ENCODE results near the gene PABPN1L. TPM values are rescaled to one million over a fixed set of nuclear protein-coding genes. Genes with fewer than 3 reads are reported as not detected.
"Not testable (repeated sequence)": the region's sequence is repeated elsewhere in the genome, so short reads cannot be mapped to it uniquely, and the experiment has no call there.

The PABPN1L gene
- total RNA-seq, 1 donor: not detected

GRCh38 chr16:88827727-88828126 lies 38.7 kb downstream of the PABPN1L start:
- H3K4me1 ChIP-seq (ENCODE audit: insufficient read depth, low read length): no peaks in the 10 kb centered on the region
- no peaks in the 10 kb centered on the region for H3K9me3 ChIP-seq (ENCODE audit: low read depth, low read length)
- no peaks in the 10 kb centered on the region for H3K27me3 ChIP-seq (ENCODE audit: insufficient read depth, low read length)
- H3K4me3 ChIP-seq (ENCODE audit: low read length): no peak overlapping the region

- no peaks in the 10 kb centered on the region for H3K4me1 ChIP-seq (ENCODE audit: insufficient read depth, low read length)
These were observed 40.2 kb downstream of the PABPN1L start for GRCh38 chr16:88826070-88826840.

GRCh38 chr16:88825146-88825545 lies 41.3 kb downstream of the PABPN1L start:
- Histone ChIP-seq H3K4me1 (ENCODE audit: insufficient read depth, low read length) (no peaks in the 10 kb centered on the region), H3K4me3 (ENCODE audit: low read length) (no peak overlapping the region), H3K27me3 (ENCODE audit: insufficient read depth, low read length) (no peaks in the 10 kb centered on the region), H3K9me3 (ENCODE audit: low read depth, low read length) (no peaks in the 10 kb centered on the region)

More at GRCh38 chr16:88826070-88826840, 40.2 kb downstream of the PABPN1L start:
- H3K4me3 ChIP-seq (ENCODE audit: low read length): no peak overlapping the region
- no peaks in the 10 kb centered on the region for H3K9me3 ChIP-seq (ENCODE audit: low read depth, low read length)
- H3K27me3 ChIP-seq (ENCODE audit: insufficient read depth, low read length): no peaks in the 10 kb centered on the region

- no peak overlapping the region for H3K4me3 ChIP-seq (ENCODE audit: low read length)
- no peaks in the 10 kb centered on the region for H3K9me3 ChIP-seq (ENCODE audit: low read depth, low read length)
- no peaks in the 10 kb centered on the region for H3K27me3 ChIP-seq (ENCODE audit: insufficient read depth, low read length)
- H3K4me1 ChIP-seq (ENCODE audit: insufficient read depth, low read length): no peaks in the 10 kb centered on the region
These were observed 42.0 kb downstream of the PABPN1L start for GRCh38 chr16:88824256-88825077.

- not testable (repeated sequence) for H3K27me3 ChIP-seq (ENCODE audit: insufficient read depth, low read length); H3K4me3 ChIP-seq (ENCODE audit: low read length); H3K4me1 ChIP-seq (ENCODE audit: insufficient read depth, low read length); H3K9me3 ChIP-seq (ENCODE audit: low read depth, low read length)
These were observed 42.8 kb downstream of the PABPN1L start for GRCh38 chr16:88823646-88824045.

- Histone ChIP-seq H3K9me3 (ENCODE audit: low read depth, low read length) (no peaks in the 10 kb centered on the region), H3K4me3 (ENCODE audit: low read length) (no peak overlapping the region), H3K27me3 (ENCODE audit: insufficient read depth, low read length) (no peaks in the 10 kb centered on the region), H3K4me1 (ENCODE audit: insufficient read depth, low read length) (no peaks in the 10 kb centered on the region)
These were observed 44.0 kb downstream of the PABPN1L start for GRCh38 chr16:88822281-88823040.

- Histone ChIP-seq H3K27me3 (ENCODE audit: insufficient read depth, low read length) (no peaks in the 10 kb centered on the region), H3K4me3 (ENCODE audit: low read length) (no peak overlapping the region), H3K9me3 (ENCODE audit: low read depth, low read length) (no peaks in the 10 kb centered on the region), H3K4me1 (ENCODE audit: insufficient read depth, low read length) (no peaks in the 10 kb centered on the region)
These were observed 45.2 kb downstream of the PABPN1L start for GRCh38 chr16:88821168-88821850.

GRCh38 chr16:88820385-88821025 lies 46.0 kb downstream of the PABPN1L start:
- no peaks in the 10 kb centered on the region for H3K27me3 ChIP-seq (ENCODE audit: insufficient read depth, low read length)

GRCh38 chr16:88819126-88819525 lies 47.3 kb downstream of the PABPN1L start:
- Histone ChIP-seq H3K27me3 (ENCODE audit: insufficient read depth, low read length) (no peaks in the 10 kb centered on the region), H3K4me1 (ENCODE audit: insufficient read depth, low read length) (no peaks in the 10 kb centered on the region), H3K4me3 (ENCODE audit: low read length) (no peak overlapping the region), H3K9me3 (ENCODE audit: low read depth, low read length) (no peaks in the 10 kb centered on the region)

More at GRCh38 chr16:88820385-88821025, 46.0 kb downstream of the PABPN1L start:
- H3K4me1 ChIP-seq (ENCODE audit: insufficient read depth, low read length): no peaks in the 10 kb centered on the region
- H3K4me3 ChIP-seq (ENCODE audit: low read length): no peak overlapping the region
- H3K9me3 ChIP-seq (ENCODE audit: low read depth, low read length): no peaks in the 10 kb centered on the region

GRCh38 chr16:88818575-88818874 lies 47.9 kb downstream of the PABPN1L start:
- H3K27me3 ChIP-seq (ENCODE audit: insufficient read depth, low read length): no peaks in the 10 kb centered on the region
- no peaks in the 10 kb centered on the region for H3K4me1 ChIP-seq (ENCODE audit: insufficient read depth, low read length)

GRCh38 chr16:88817785-88818574 lies 48.5 kb downstream of the PABPN1L start:
- Histone ChIP-seq H3K27me3 (ENCODE audit: insufficient read depth, low read length) (no peaks in the 10 kb centered on the region), H3K9me3 (ENCODE audit: low read depth, low read length) (no peaks in the 10 kb centered on the region), H3K4me1 (ENCODE audit: insufficient read depth, low read length) (peaks cover 2% of the 10 kb centered on the region), H3K4me3 (ENCODE audit: low read length) (no peak overlapping the region)

More at GRCh38 chr16:88818575-88818874, 47.9 kb downstream of the PABPN1L start:
- H3K9me3 ChIP-seq (ENCODE audit: low read depth, low read length): no peaks in the 10 kb centered on the region
- no peak overlapping the region for H3K4me3 ChIP-seq (ENCODE audit: low read length)

GRCh38 chr16:88816736-88817535 lies 49.5 kb downstream of the PABPN1L start:
- H3K27me3 ChIP-seq (ENCODE audit: insufficient read depth, low read length): no peaks in the 10 kb centered on the region
- H3K4me1 ChIP-seq (ENCODE audit: insufficient read depth, low read length): peaks cover 13% of the 10 kb centered on the region
- H3K9me3 ChIP-seq (ENCODE audit: low read depth, low read length): no peaks in the 10 kb centered on the region
- no peak overlapping the region for H3K4me3 ChIP-seq (ENCODE audit: low read length)
